Measurements from ENCODE around the gene MYOM1.

GRCh38 chr18:3199942-3200645 is 19.7 kb downstream of the MYOM1 start:
- TF ChIP-seq CTCF (conservative IDR thresholded peaks at IDR 0.05; ENCODE audit: low read depth, low read length) (no peak), EZH2phosphoT487 (IDR thresholded peaks at IDR 0.05; ENCODE audit: borderline replicate concordance, low read length) (no peak)
